Stimulated activated CD8-positive, alpha-beta memory T cell treated with anti-CD3 and anti-CD28 coated beads, Interleukin-2, amount 100 ng/mL, for 48 hours (primary cell): Measurements from ENCODE around the gene PKIB.
"Not testable (repeated sequence)": the region's sequence is repeated elsewhere in the genome, so short reads cannot be mapped to it uniquely, and the experiment has no call there.

Experiments
- DNase-seq, 2 donors: peaks; one replicate each; pipeline ENCODE4 v3.0.0-alpha.2; 2020; ENCODE audit warnings: low read depth in 2 of 2

PKIB gene

GRCh38 chr6:122620902-122621301 lies 10.7 kb downstream of the PKIB start:
- DNase-seq, result no peak

- no peak for DNase-seq
Measured at GRCh38 chr6:122621638-122622037, 11.4 kb downstream of the PKIB start.

GRCh38 chr6:122622479-122622878 lies 12.3 kb downstream of the PKIB start:
- DNase-seq, result no peak

GRCh38 chr6:122623279-122623678 lies 13.1 kb downstream of the PKIB start:
- DNase-seq, result no peak

GRCh38 chr6:122624853-122625252 lies 14.6 kb downstream of the PKIB start:
- no peak for DNase-seq

GRCh38 chr6:122628714-122629113 lies 18.5 kb downstream of the PKIB start:
- no peak for DNase-seq

- no peak for DNase-seq
Measured at GRCh38 chr6:122631571-122632249, 21.5 kb downstream of the PKIB start.

- no peak for DNase-seq
Measured at GRCh38 chr6:122640366-122640765, 30.2 kb downstream of the PKIB start.

GRCh38 chr6:122641819-122642218 lies 31.6 kb downstream of the PKIB start:
- no peak for DNase-seq

GRCh38 chr6:122642604-122643003 lies 32.4 kb downstream of the PKIB start:
- DNase-seq, result not testable (repeated sequence)

GRCh38 chr6:122645256-122645655 lies 35.1 kb downstream of the PKIB start:
- no peak for DNase-seq

GRCh38 chr6:122647765-122648164 lies 37.6 kb downstream of the PKIB start:
- DNase-seq, result no peak

- DNase-seq, result no peak
Measured at GRCh38 chr6:122648726-122649125, 38.5 kb downstream of the PKIB start.

GRCh38 chr6:122649701-122650100 lies 39.5 kb downstream of the PKIB start:
- no peak for DNase-seq

- no peak for DNase-seq
Measured at GRCh38 chr6:122650403-122650802, 40.2 kb downstream of the PKIB start.

- DNase-seq, result no peak
Measured at GRCh38 chr6:122651031-122651430, 40.8 kb downstream of the PKIB start.

GRCh38 chr6:122651604-122652003 lies 41.4 kb downstream of the PKIB start:
- DNase-seq, result no peak

GRCh38 chr6:122652431-122652830 lies 42.2 kb downstream of the PKIB start:
- DNase-seq, result no peak

- DNase-seq, result no peak
Measured at GRCh38 chr6:122653094-122653493, 42.9 kb downstream of the PKIB start.

GRCh38 chr6:122654012-122654411 lies 43.8 kb downstream of the PKIB start:
- DNase-seq, result no peak

- DNase-seq, result no peak
Measured at GRCh38 chr6:122657601-122658000, 47.4 kb downstream of the PKIB start.

GRCh38 chr6:122660296-122660695 lies 50.1 kb downstream of the PKIB start:
- DNase-seq, result no peak

GRCh38 chr6:122663981-122664380 lies 53.8 kb downstream of the PKIB start:
- DNase-seq, result no peak

GRCh38 chr6:122665929-122666328 lies 55.7 kb downstream of the PKIB start:
- no peak for DNase-seq
